HFF-Myc (cell line): Measurements from ENCODE around the gene KCNAB2.

ENCODE experiments used
- DNase-seq: peaks from one replicate; pipeline ENCODE4 v3.0.0-alpha.2; 2011; ENCODE audit warnings: low read depth; ENCODE audit errors: extremely low read depth
- H3K4me3 ChIP-seq: replicated peaks from 2 replicates; pipeline ENCODE4 v1.5.1; 2011; ENCODE audit warnings: low read depth, mild to moderate bottlenecking, control low read depth, low read length
- CTCF ChIP-seq: IDR thresholded peaks from 2 replicates; pipeline ENCODE4 v1.5.1; 2012; ENCODE audit warnings: mild to moderate bottlenecking, low read depth, low read length, control low read depth; ENCODE audit errors: missing control alignments

The KCNAB2 gene

GRCh38 chr1:6005276-6005917 lies 40.3 kb upstream of the KCNAB2 start:
- no peak for TF ChIP-seq CTCF
- no peak overlapping the region for H3K4me3 ChIP-seq
- DNase-seq = no peak

GRCh38 chr1:6006882-6007281 lies 38.8 kb upstream of the KCNAB2 start:
- no peak for TF ChIP-seq CTCF
- no peak overlapping the region for H3K4me3 ChIP-seq
- no peak for DNase-seq

- no peak overlapping the region for H3K4me3 ChIP-seq
- no peak for TF ChIP-seq CTCF
- no peak for DNase-seq
Observed at GRCh38 chr1:6007318-6008083, 38.2 kb upstream of the KCNAB2 start.

- no peak for DNase-seq
- H3K4me3 ChIP-seq = no peak overlapping the region
- TF ChIP-seq CTCF = no peak
Observed at GRCh38 chr1:6008084-6008415, 37.6 kb upstream of the KCNAB2 start.

- no peak for TF ChIP-seq CTCF
- no peak overlapping the region for H3K4me3 ChIP-seq
- DNase-seq = no peak
Observed at GRCh38 chr1:6008696-6009095, 37.0 kb upstream of the KCNAB2 start.

GRCh38 chr1:6009120-6010040 lies 36.3 kb upstream of the KCNAB2 start:
- TF ChIP-seq CTCF = no peak
- H3K4me3 ChIP-seq = no peak overlapping the region
- DNase-seq = no peak
